HEK293 (cell line): ENCODE measurements around the gene APOBR.

ENCODE experiments used
- CTCF ChIA-PET: fragments of 350-600 bp; formaldehyde crosslinking; extraction: SDS; loops from one replicate; lab custom pipeline; 2021; ENCODE audit warnings: antibody characterized with exemption; lab: Yijun Ruan, JAX
- POLR2A ChIA-PET: fragments of 300-600 bp; formaldehyde crosslinking; extraction: SDS; loops from one replicate; lab custom pipeline; 2020; ENCODE audit warnings: antibody characterized with exemption, inconsistent platforms; lab: Yijun Ruan, JAX
- H3K27ac ChIP-seq: fragments of 200-500 bp; sonication (Bioruptor generic); 2 replicates; pipeline ENCODE4 v1.5.1; 2014; ENCODE audit warnings: low read depth, low read length, control low read depth, inconsistent platforms; ENCODE audit errors: extremely low read depth
- H3K36me3 ChIP-seq, 2 experiments: fragments of 200-500 bp in 1 of 2; sonication (Bioruptor generic) in 1 of 2; 1 replicate in 1 of 2; 2 replicates in 1 of 2; pipeline ENCODE4 v1.5.1; 2014 to 2017; ENCODE audit warnings: inconsistent platforms in 2 of 2, low read length in 2 of 2; ENCODE audit not compliant: control insufficient read depth in 2 of 2, insufficient read depth in 1 of 2
- H3K4me1 ChIP-seq: fragments of 200-500 bp; sonication (Bioruptor generic); 2 replicates; pipeline ENCODE4 v1.5.1; 2014; ENCODE audit warnings: mild to moderate bottlenecking, low read length, inconsistent platforms; ENCODE audit not compliant: control insufficient read depth, insufficient read depth
- H3K4me3 ChIP-seq: 2 replicates; pipeline ENCODE4 v1.5.1; 2011; ENCODE audit warnings: low read depth, mild to moderate bottlenecking, control low read depth, low read length, moderate library complexity
- H3K9me3 ChIP-seq: fragments of 200-500 bp; sonication (Bioruptor generic); 2 replicates; pipeline ENCODE4 v1.5.1; 2014; ENCODE audit warnings: low read depth, low read length, inconsistent platforms; ENCODE audit not compliant: control insufficient read depth, insufficient read depth
- GLIS1 ChIP-seq: fragments of 450-650 bp; formaldehyde crosslinking; IDR thresholded peaks from 2 replicates; pipeline ENCODE4 v1.5.1; 2016; ENCODE audit warnings: missing biosample characterization, missing genetic modification characterization
- RBAK ChIP-seq: fragments of 450-650 bp; formaldehyde crosslinking; IDR thresholded peaks from 2 replicates; pipeline ENCODE4 v1.5.1; 2016; ENCODE audit warnings: missing biosample characterization, missing genetic modification characterization
- ZFP37 ChIP-seq: fragments of 450-650 bp; formaldehyde crosslinking; IDR thresholded peaks from 2 replicates; pipeline ENCODE4 v1.5.1; 2016; ENCODE audit warnings: missing biosample characterization, missing genetic modification characterization
- ZNF133 ChIP-seq: fragments of 450-650 bp; formaldehyde crosslinking; IDR thresholded peaks from 2 replicates; pipeline ENCODE4 v1.5.1; 2016; ENCODE audit warnings: missing biosample characterization, missing genetic modification characterization
- ZNF211 ChIP-seq: fragments of 450-650 bp; formaldehyde crosslinking; IDR thresholded peaks from 2 replicates; pipeline ENCODE4 v1.5.1; 2016; ENCODE audit warnings: low read depth, missing biosample characterization, missing genetic modification characterization
- ZNF433 ChIP-seq: fragments of 450-650 bp; formaldehyde crosslinking; IDR thresholded peaks from 2 replicates; pipeline ENCODE4 v1.5.1; 2016; ENCODE audit warnings: missing biosample characterization, missing genetic modification characterization, low read depth
- TF ChIP-seq, protein P1 (sequence below): fragments of 450-650 bp; formaldehyde crosslinking; IDR thresholded peaks from 2 replicates; pipeline ENCODE4 v1.5.1; 2016; ENCODE audit warnings: missing biosample characterization, missing genetic modification characterization
- TF ChIP-seq, protein P2 (sequence below): fragments of 450-650 bp; formaldehyde crosslinking; IDR thresholded peaks from 2 replicates; pipeline ENCODE4 v1.5.1; 2016; ENCODE audit warnings: missing biosample characterization, missing genetic modification characterization
- TF ChIP-seq, protein P3 (sequence below): fragments of 450-650 bp; formaldehyde crosslinking; IDR thresholded peaks from 2 replicates; pipeline ENCODE4 v1.5.1; 2016; ENCODE audit warnings: missing biosample characterization, missing genetic modification characterization
- TF ChIP-seq, protein P4 (sequence below): fragments of 450-650 bp; formaldehyde crosslinking; IDR thresholded peaks from 2 replicates; pipeline ENCODE4 v1.5.1; 2016; ENCODE audit warnings: missing biosample characterization, missing genetic modification characterization, borderline replicate concordance
- TF ChIP-seq, protein P5 (sequence below): fragments of 450-650 bp; formaldehyde crosslinking; IDR thresholded peaks from 2 replicates; pipeline ENCODE4 v1.5.1; 2016; ENCODE audit warnings: missing biosample characterization, missing genetic modification characterization, low read depth

Gene APOBR

DNA sequence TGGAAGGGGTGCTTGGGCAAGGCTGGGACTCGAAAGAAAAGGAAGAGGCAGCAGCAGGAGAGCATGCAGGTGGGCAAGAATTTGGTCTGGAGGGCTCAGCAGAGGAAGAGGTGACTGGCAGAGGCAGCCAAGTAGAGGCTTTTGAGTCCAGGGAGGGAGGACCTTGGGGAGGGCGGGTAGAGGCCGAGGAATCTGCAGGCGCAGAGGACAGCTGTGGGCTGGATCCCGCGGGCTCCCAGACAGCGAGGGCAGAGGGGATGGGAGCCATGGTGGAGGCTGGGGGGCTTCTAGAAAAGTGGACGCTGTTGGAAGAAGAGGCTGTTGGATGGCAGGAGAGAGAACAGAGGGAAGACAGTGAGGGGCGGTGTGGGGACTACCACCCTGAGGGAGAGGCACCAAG is 2.9 kb downstream of the APOBR start (continued):
- TF ChIP-seq, protein P1, sequence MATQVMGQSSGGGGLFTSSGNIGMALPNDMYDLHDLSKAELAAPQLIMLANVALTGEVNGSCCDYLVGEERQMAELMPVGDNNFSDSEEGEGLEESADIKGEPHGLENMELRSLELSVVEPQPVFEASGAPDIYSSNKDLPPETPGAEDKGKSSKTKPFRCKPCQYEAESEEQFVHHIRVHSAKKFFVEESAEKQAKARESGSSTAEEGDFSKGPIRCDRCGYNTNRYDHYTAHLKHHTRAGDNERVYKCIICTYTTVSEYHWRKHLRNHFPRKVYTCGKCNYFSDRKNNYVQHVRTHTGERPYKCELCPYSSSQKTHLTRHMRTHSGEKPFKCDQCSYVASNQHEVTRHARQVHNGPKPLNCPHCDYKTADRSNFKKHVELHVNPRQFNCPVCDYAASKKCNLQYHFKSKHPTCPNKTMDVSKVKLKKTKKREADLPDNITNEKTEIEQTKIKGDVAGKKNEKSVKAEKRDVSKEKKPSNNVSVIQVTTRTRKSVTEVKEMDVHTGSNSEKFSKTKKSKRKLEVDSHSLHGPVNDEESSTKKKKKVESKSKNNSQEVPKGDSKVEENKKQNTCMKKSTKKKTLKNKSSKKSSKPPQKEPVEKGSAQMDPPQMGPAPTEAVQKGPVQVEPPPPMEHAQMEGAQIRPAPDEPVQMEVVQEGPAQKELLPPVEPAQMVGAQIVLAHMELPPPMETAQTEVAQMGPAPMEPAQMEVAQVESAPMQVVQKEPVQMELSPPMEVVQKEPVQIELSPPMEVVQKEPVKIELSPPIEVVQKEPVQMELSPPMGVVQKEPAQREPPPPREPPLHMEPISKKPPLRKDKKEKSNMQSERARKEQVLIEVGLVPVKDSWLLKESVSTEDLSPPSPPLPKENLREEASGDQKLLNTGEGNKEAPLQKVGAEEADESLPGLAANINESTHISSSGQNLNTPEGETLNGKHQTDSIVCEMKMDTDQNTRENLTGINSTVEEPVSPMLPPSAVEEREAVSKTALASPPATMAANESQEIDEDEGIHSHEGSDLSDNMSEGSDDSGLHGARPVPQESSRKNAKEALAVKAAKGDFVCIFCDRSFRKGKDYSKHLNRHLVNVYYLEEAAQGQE (tag by site-specific recombination) = no peak
- TF ChIP-seq GLIS1 (tag by site-specific recombination) = no peak
- TF ChIP-seq ZNF211 (tag by site-specific recombination) = no peak
- no peak for TF ChIP-seq ZNF133 (tag by site-specific recombination)
- TF ChIP-seq, protein P2, sequence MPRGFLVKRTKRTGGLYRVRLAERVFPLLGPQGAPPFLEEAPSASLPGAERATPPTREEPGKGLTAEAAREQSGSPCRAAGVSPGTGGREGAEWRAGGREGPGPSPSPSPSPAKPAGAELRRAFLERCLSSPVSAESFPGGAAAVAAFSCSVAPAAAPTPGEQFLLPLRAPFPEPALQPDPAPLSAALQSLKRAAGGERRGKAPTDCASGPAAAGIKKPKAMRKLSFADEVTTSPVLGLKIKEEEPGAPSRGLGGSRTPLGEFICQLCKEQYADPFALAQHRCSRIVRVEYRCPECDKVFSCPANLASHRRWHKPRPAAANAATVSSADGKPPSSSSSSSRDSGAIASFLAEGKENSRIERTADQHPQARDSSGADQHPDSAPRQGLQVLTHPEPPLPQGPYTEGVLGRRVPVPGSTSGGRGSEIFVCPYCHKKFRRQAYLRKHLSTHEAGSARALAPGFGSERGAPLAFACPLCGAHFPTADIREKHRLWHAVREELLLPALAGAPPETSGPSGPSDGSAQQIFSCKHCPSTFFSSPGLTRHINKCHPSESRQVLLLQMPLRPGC (tag by site-specific recombination) = no peak
- TF ChIP-seq ZNF433 (tag by site-specific recombination) = no peak
- TF ChIP-seq RBAK = no peak
- no peak for TF ChIP-seq ZFP37 (tag by site-specific recombination)
- TF ChIP-seq, protein P3, sequence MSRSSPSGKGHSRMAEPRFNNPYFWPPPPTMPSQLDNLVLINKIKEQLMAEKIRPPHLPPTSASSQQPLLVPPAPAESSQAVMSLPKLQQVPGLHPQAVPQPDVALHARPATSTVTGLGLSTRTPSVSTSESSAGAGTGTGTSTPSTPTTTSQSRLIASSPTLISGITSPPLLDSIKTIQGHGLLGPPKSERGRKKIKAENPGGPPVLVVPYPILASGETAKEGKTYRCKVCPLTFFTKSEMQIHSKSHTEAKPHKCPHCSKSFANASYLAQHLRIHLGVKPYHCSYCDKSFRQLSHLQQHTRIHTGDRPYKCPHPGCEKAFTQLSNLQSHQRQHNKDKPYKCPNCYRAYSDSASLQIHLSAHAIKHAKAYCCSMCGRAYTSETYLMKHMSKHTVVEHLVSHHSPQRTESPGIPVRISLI = no peak
- TF ChIP-seq, all 188 proteins: peak for 0

DNA sequence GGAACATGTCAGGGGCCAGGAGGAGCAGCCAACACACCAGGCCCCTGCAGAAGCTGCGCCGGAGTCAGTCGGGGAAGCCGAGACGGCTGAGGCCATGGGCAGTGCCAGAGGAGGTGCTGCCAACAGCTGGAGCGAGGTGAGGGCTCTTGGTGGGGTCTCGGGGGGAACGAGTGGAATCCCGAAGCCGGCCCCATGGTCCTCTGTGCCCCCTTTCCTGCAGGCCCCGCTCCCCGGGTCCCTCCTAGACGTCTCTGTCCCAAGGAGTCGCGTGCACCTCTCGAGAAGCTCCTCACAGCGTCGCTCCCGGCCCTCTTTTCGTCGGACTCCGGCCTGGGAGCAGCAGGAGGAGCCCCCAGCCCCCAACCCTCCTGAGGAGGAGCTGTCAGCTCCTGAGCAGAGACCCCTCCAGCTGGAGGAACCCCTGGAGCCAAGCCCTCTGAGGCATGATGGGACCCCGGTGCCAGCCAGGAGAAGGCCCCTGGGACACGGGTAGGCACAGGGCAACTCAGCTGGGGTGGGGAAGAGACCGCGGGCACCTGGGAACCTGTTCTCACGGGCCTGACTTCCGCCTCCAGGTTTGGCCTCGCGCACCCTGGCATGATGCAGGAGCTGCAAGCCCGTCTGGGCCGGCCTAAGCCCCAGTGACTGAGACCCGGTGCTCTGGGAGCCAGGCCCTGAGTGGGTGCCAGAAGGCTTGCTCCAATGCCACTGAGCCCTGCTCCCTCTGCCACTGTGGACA is 3.6 kb downstream of the APOBR start:
- no peaks in the 10 kb centered on the region for H3K4me1 ChIP-seq
- no peaks in the 10 kb centered on the region for H3K9me3 ChIP-seq
- TF ChIP-seq, protein P4, sequence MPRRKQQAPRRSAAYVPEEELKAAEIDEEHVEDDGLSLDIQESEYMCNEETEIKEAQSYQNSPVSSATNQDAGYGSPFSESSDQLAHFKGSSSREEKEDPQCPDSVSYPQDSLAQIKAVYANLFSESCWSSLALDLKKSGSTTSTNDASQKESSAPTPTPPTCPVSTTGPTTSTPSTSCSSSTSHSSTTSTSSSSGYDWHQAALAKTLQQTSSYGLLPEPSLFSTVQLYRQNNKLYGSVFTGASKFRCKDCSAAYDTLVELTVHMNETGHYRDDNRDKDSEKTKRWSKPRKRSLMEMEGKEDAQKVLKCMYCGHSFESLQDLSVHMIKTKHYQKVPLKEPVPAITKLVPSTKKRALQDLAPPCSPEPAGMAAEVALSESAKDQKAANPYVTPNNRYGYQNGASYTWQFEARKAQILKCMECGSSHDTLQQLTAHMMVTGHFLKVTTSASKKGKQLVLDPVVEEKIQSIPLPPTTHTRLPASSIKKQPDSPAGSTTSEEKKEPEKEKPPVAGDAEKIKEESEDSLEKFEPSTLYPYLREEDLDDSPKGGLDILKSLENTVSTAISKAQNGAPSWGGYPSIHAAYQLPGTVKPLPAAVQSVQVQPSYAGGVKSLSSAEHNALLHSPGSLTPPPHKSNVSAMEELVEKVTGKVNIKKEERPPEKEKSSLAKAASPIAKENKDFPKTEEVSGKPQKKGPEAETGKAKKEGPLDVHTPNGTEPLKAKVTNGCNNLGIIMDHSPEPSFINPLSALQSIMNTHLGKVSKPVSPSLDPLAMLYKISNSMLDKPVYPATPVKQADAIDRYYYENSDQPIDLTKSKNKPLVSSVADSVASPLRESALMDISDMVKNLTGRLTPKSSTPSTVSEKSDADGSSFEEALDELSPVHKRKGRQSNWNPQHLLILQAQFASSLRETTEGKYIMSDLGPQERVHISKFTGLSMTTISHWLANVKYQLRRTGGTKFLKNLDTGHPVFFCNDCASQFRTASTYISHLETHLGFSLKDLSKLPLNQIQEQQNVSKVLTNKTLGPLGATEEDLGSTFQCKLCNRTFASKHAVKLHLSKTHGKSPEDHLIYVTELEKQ (tag by site-specific recombination) = no peak
- TF ChIP-seq, protein P5, sequence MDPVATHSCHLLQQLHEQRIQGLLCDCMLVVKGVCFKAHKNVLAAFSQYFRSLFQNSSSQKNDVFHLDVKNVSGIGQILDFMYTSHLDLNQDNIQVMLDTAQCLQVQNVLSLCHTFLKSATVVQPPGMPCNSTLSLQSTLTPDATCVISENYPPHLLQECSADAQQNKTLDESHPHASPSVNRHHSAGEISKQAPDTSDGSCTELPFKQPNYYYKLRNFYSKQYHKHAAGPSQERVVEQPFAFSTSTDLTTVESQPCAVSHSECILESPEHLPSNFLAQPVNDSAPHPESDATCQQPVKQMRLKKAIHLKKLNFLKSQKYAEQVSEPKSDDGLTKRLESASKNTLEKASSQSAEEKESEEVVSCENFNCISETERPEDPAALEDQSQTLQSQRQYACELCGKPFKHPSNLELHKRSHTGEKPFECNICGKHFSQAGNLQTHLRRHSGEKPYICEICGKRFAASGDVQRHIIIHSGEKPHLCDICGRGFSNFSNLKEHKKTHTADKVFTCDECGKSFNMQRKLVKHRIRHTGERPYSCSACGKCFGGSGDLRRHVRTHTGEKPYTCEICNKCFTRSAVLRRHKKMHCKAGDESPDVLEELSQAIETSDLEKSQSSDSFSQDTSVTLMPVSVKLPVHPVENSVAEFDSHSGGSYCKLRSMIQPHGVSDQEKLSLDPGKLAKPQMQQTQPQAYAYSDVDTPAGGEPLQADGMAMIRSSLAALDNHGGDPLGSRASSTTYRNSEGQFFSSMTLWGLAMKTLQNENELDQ (tag by site-specific recombination) = no peak
- no peak overlapping the region for H3K27ac ChIP-seq
- CTCF ChIA-PET = no interaction called here
- POLR2A ChIA-PET = no interaction called here
- H3K36me3 ChIP-seq = no peaks in the 10 kb centered on the region
- H3K4me3 ChIP-seq = no peak overlapping the region
